Hepatocyte (in vitro differentiated cells): ENCODE results near the gene IAPP. TPM values are rescaled to one million over a fixed set of nuclear protein-coding genes. Genes with fewer than 3 reads are reported as not detected.
"Not testable (repeated sequence)": the region's sequence is repeated elsewhere in the genome, so short reads cannot be mapped to it uniquely, and the experiment has no call there.

Experiments
- DNase-seq: peaks from one replicate; pipeline ENCODE4 v3.0.0-alpha.2; 2016; ENCODE audit warnings: low spot score
- H2AFZ ChIP-seq: fragments of 200-600 bp; sonication (generic); 2 replicates; pipeline ENCODE4 v1.6.0; 2016; ENCODE audit warnings: antibody characterized with exemption, mild to moderate bottlenecking
- H3K27ac ChIP-seq: fragments of 200-600 bp; sonication (generic); 2 replicates; pipeline ENCODE4 v1.5.1; 2016; ENCODE audit warnings: mild to moderate bottlenecking
- H3K27me3 ChIP-seq: fragments of 200-600 bp; sonication (generic); 2 replicates; pipeline ENCODE4 v1.6.1; 2016
- H3K36me3 ChIP-seq: fragments of 200-600 bp; sonication (generic); replicated peaks from 2 replicates; pipeline ENCODE4 v1.5.1; 2016; ENCODE audit warnings: low read depth; ENCODE audit not compliant: insufficient read depth
- H3K4me1 ChIP-seq: fragments of 200-600 bp; sonication (generic); 2 replicates; pipeline ENCODE4 v1.5.1; 2016; ENCODE audit warnings: mild to moderate bottlenecking, moderate library complexity; ENCODE audit not compliant: insufficient read depth
- H3K4me2 ChIP-seq: fragments of 200-600 bp; sonication (generic); 2 replicates; pipeline ENCODE4 v1.6.0; 2016
- H3K4me3 ChIP-seq: fragments of 200-600 bp; sonication (generic); 2 replicates; pipeline ENCODE4 v1.5.1; 2016; ENCODE audit warnings: mild to moderate bottlenecking
- H3K79me2 ChIP-seq: fragments of 200-600 bp; sonication (generic); 2 replicates; pipeline ENCODE4 v1.6.0; 2017; ENCODE audit warnings: mild to moderate bottlenecking
- H3K9me2 ChIP-seq: fragments of 200-600 bp; sonication (generic); replicated peaks from 2 replicates; pipeline ENCODE4 v1.6.0; 2017; ENCODE audit warnings: mild to moderate bottlenecking; ENCODE audit not compliant: insufficient read depth
- H3K9me3 ChIP-seq: fragments of 200-600 bp; sonication (generic); 2 replicates; pipeline ENCODE4 v1.5.1; 2016; ENCODE audit warnings: low read depth, mild to moderate bottlenecking
- H4K20me1 ChIP-seq: fragments of 200-600 bp; sonication (generic); 2 replicates; pipeline ENCODE4 v1.6.0; 2016; ENCODE audit warnings: mild to moderate bottlenecking; ENCODE audit not compliant: insufficient read depth, poor library complexity, severe bottlenecking
- CTCF ChIP-seq: fragments of 200-600 bp; sonication (generic); IDR thresholded peaks from 2 replicates; pipeline ENCODE4 v1.5.1; 2016; ENCODE audit warnings: antibody characterized with exemption, mild to moderate bottlenecking; ENCODE audit not compliant: poor library complexity
- EZH2 ChIP-seq: fragments of 200-600 bp; sonication (generic); IDR thresholded peaks from 2 replicates; pipeline ENCODE4 v1.6.1; 2016; ENCODE audit warnings: antibody characterized with exemption, mild to moderate bottlenecking, borderline replicate concordance
- EZH2phosphoT487 ChIP-seq: fragments of 200-600 bp; sonication (generic); IDR thresholded peaks from one replicate; pipeline ENCODE4 v1.6.1; 2018; ENCODE audit warnings: antibody characterized with exemption, mild to moderate bottlenecking, low read depth, moderate library complexity; ENCODE audit not compliant: unreplicated experiment, severe bottlenecking
- WGBS: methylation state at CpG from one replicate; pipeline ENCODE4 v1.1.6; 2016; ENCODE audit warnings: low lambda C conversion rate; ENCODE audit errors: missing lambda C conversion rate; 5-methylcytosine and 5-hydroxymethylcytosine counted together
- polyA plus RNA-seq: library from polyadenylated mRNA; unstranded; fragments of >200 nt; fragmentation: Nextera tagmentation; extraction: Ambion mirVana; gene quantifications from 2 replicates; pipeline ENCODE4 v1.2.1, GENCODE V29; 2016
- total RNA-seq: library from RNA; depleted of rRNA; stranded (reverse); fragments of >200 nt; gene quantifications from 2 replicates; pipeline ENCODE4 v1.2.3, GENCODE V29; 2014

IAPP gene
- total and polyA plus RNA-seq, 2 experiments from 2014 or later, result not detected

GRCh38 chr12:21419009-21419699 is 46.5 kb downstream of the IAPP start:
- H3K9me3 ChIP-seq, H3K9me2 ChIP-seq, H4K20me1 ChIP-seq, H3K36me3 ChIP-seq, H3K27ac ChIP-seq, H3K4me2 ChIP-seq, H3K27me3 ChIP-seq, H2AFZ ChIP-seq, H3K79me2 ChIP-seq, H3K4me1 ChIP-seq, DNase-seq, H3K4me3 ChIP-seq: not testable (repeated sequence)
- 84% methylated on average over 30 of the region's 30 CpGs for WGBS

- no peaks in the 10 kb centered on the region for H3K27me3 ChIP-seq
- H3K36me3 ChIP-seq, result no peaks in the 10 kb centered on the region
- no peaks in the 10 kb centered on the region for H3K4me1 ChIP-seq
- no peak overlapping the region for H3K27ac ChIP-seq
- H3K9me2 ChIP-seq, result no peaks in the 10 kb centered on the region
- H4K20me1 ChIP-seq, result no peaks in the 10 kb centered on the region
- no peak overlapping the region for H3K4me2 ChIP-seq
- H3K9me3 ChIP-seq, result no peaks in the 10 kb centered on the region
- no peak overlapping the region for H3K4me3 ChIP-seq
- no peak for TF ChIP-seq CTCF
- TF ChIP-seq EZH2, result no peak
- TF ChIP-seq EZH2phosphoT487, result no peak
- DNase-seq, result no peak
- H2AFZ ChIP-seq, result no peak overlapping the region
- no peaks in the 10 kb centered on the region for H3K79me2 ChIP-seq
- WGBS, result 84% methylated on average over 4 of the region's 4 CpGs
Observed at GRCh38 chr12:21428241-21428640, 55.5 kb downstream of the IAPP start.

Other genes with a start within 250 kb of the IAPP start
- gene SLCO1B1, start 241.7 kb upstream of the IAPP start, total RNA-seq, result 25.4 and 33.4 TPM in 2 replicates
- gene SLCO1B1, start 241.7 kb upstream of the IAPP start, polyA plus RNA-seq, result 3.4 and 8.9 TPM in 2 replicates
- gene SLCO1A2, start 38.0 kb upstream of the IAPP start, total RNA-seq, result 3.9 and 4.1 TPM in 2 replicates
- gene SLCO1A2, start 38.0 kb upstream of the IAPP start, polyA plus RNA-seq, result 2.5 and 3.2 TPM in 2 replicates
- 9.6 and 15.0 TPM in 2 replicates for gene PYROXD1, start 64.8 kb downstream of the IAPP start, total RNA-seq
- 10.2 and 12.2 TPM in 2 replicates for gene PYROXD1, start 64.8 kb downstream of the IAPP start, polyA plus RNA-seq
- gene RECQL, start 128.7 kb downstream of the IAPP start, total RNA-seq, result 40.6 and 43.7 TPM in 2 replicates
- 15.5 and 18.0 TPM in 2 replicates for gene RECQL, start 128.7 kb downstream of the IAPP start, polyA plus RNA-seq
- gene GOLT1B, start 128.9 kb downstream of the IAPP start, total RNA-seq, result 55.0 and 60.8 TPM in 2 replicates
- 37.6 and 41.2 TPM in 2 replicates for gene GOLT1B, start 128.9 kb downstream of the IAPP start, polyA plus RNA-seq
- gene SPX, start 153.4 kb downstream of the IAPP start, total RNA-seq, result 0.63 and 1.3 TPM in 2 replicates
- 0.39 and 0.97 TPM in 2 replicates for gene SPX, start 153.4 kb downstream of the IAPP start, polyA plus RNA-seq
- 0.27 and 0.88 TPM in 2 replicates for gene GYS2, start 231.9 kb downstream of the IAPP start, total RNA-seq
- gene GYS2, start 231.9 kb downstream of the IAPP start, polyA plus RNA-seq, result 0.16 and 0.47 TPM in 2 replicates